Calu3 (cell line): Measurements from ENCODE around the gene SPPL3. TPM values are rescaled to one million over a fixed set of nuclear protein-coding genes. Genes with fewer than 3 reads are reported as not detected.

Experiments
- BruUV-seq: library from RNA; stranded (reverse); fragments of 400-500 nt; replicated peaks from 2 replicates; lab custom pipeline; 2021; lab: Mats Ljungman, UMichigan
- CTCF ChIA-PET: fragments of 300-600 bp; sonication (Branson Sonifier 250); formaldehyde crosslinking; loops from one replicate; lab custom pipeline; 2022; ENCODE audit warnings: antibody characterized with exemption; lab: Charles Lee
- DNase-seq: peaks from one replicate; pipeline ENCODE4 v3.0.0; 2022
- H3K27ac Mint-ChIP-seq: one replicate; pipeline ENCODE4 v1.8.0; 2022; ENCODE audit warnings: mixed read lengths; ENCODE audit not compliant: unreplicated experiment
- H3K27me3 Mint-ChIP-seq: one replicate; pipeline ENCODE4 v1.8.0; 2022; ENCODE audit warnings: mixed read lengths; ENCODE audit not compliant: unreplicated experiment
- H3K36me3 Mint-ChIP-seq: one replicate; pipeline ENCODE4 v1.8.0; 2022; ENCODE audit warnings: mild to moderate bottlenecking, moderate library complexity, mixed read lengths; ENCODE audit not compliant: insufficient read depth, unreplicated experiment
- H3K4me1 Mint-ChIP-seq: one replicate; pipeline ENCODE4 v1.8.0; 2022; ENCODE audit warnings: mild to moderate bottlenecking, low read depth, mixed read lengths; ENCODE audit not compliant: unreplicated experiment
- H3K4me3 Mint-ChIP-seq: one replicate; pipeline ENCODE4 v1.8.0; 2022; ENCODE audit warnings: mild to moderate bottlenecking, low read depth, moderate library complexity, mixed read lengths; ENCODE audit not compliant: unreplicated experiment
- H3K9me3 Mint-ChIP-seq: one replicate; pipeline ENCODE4 v1.8.0; 2022; ENCODE audit warnings: low read depth, mixed read lengths; ENCODE audit not compliant: unreplicated experiment
- intact Hi-C: fragments of 100-400 bp; cut with micrococcal nuclease; formaldehyde crosslinking; loops from one replicate; pipeline ENCODE4 v1.10.0; 2022; ENCODE audit not compliant: unreplicated experiment
- total RNA-seq: library from RNA; stranded (reverse); gene quantifications from 2 replicates; pipeline ENCODE4 v1.2.3, GENCODE V29; 2022
- TF ChIP-seq, protein P1 (sequence below): fragments of 200-600 bp; IDR thresholded peaks from one replicate; pipeline ENCODE4 v1.8.0; 2022; ENCODE audit warnings: antibody characterized with exemption; ENCODE audit not compliant: unreplicated experiment

The SPPL3 gene
- total RNA-seq, 1 experiment from 2014 or later = 61.0 TPM

DNA sequence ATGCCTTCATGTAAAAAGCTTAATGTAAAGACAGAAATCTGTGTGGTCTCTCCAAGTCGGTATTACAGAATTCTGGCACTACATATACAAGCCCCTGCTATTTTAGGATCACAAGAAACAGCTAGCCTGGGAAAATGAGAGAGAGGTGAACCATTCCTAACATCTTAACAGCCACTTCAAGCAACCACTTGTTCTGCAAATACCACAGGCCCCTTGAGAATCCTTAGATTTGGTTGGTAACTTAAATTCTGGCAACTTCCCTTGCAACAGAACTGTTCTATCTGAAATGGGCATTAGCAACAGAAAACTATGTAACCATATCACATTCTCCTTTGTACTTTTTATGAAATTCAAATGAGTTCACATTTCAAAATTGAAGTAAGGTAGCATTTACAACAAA, 68.5 kb downstream of the SPPL3 start:
- TF ChIP-seq, protein P1, sequence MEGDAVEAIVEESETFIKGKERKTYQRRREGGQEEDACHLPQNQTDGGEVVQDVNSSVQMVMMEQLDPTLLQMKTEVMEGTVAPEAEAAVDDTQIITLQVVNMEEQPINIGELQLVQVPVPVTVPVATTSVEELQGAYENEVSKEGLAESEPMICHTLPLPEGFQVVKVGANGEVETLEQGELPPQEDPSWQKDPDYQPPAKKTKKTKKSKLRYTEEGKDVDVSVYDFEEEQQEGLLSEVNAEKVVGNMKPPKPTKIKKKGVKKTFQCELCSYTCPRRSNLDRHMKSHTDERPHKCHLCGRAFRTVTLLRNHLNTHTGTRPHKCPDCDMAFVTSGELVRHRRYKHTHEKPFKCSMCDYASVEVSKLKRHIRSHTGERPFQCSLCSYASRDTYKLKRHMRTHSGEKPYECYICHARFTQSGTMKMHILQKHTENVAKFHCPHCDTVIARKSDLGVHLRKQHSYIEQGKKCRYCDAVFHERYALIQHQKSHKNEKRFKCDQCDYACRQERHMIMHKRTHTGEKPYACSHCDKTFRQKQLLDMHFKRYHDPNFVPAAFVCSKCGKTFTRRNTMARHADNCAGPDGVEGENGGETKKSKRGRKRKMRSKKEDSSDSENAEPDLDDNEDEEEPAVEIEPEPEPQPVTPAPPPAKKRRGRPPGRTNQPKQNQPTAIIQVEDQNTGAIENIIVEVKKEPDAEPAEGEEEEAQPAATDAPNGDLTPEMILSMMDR = no peak
- BruUV-seq = no TSS peak
- Mint-ChIP-seq H3K9me3 (no peaks in the 10 kb centered on the region), H3K4me1 (peaks cover 38% of the 10 kb centered on the region), H3K27ac (no peak overlapping the region), H3K36me3 (no peaks in the 10 kb centered on the region), H3K27me3 (no peaks in the 10 kb centered on the region), H3K4me3 (no peak overlapping the region)
- CTCF ChIA-PET = interaction anchor here (0.5 to 1.4 kb wide), 2 partner anchors 21 to 23 kb away, joined by 3 to 5 read pairs; no protein-coding TSS in a partner anchor
- intact Hi-C loops = no loop called here
- no peak for DNase-seq

DNA sequence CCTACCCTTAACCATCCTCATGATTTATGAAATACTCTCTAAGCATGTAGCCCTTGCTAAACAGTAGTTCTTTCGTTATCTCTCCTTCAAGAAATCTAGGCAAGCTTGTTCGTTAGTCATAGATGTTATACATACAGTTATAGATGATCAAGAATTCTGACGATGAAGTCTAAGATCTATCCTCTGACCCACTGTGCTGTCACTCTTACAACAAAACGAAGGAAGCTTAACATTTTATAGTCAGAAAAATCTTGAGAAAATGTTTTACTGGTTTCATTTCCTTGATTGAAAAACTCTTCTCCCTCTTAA, 68.9 kb downstream of the SPPL3 start:
- CTCF ChIA-PET = interaction anchor here (0.6 to 1.4 kb wide), 2 partner anchors 22 to 73 kb away, joined by 3 to 5 read pairs; no protein-coding TSS in a partner anchor
- TF ChIP-seq, protein P1 = no peak
- H3K4me3 Mint-ChIP-seq = no peak overlapping the region
- DNase-seq = no peak
- intact Hi-C loops = no loop called here
- H3K27ac Mint-ChIP-seq = no peak overlapping the region
- H3K27me3 Mint-ChIP-seq = no peaks in the 10 kb centered on the region
- no peaks in the 10 kb centered on the region for H3K9me3 Mint-ChIP-seq
- no peaks in the 10 kb centered on the region for H3K36me3 Mint-ChIP-seq
- peaks cover 38% of the 10 kb centered on the region for H3K4me1 Mint-ChIP-seq
- BruUV-seq = no TSS peak

DNA sequence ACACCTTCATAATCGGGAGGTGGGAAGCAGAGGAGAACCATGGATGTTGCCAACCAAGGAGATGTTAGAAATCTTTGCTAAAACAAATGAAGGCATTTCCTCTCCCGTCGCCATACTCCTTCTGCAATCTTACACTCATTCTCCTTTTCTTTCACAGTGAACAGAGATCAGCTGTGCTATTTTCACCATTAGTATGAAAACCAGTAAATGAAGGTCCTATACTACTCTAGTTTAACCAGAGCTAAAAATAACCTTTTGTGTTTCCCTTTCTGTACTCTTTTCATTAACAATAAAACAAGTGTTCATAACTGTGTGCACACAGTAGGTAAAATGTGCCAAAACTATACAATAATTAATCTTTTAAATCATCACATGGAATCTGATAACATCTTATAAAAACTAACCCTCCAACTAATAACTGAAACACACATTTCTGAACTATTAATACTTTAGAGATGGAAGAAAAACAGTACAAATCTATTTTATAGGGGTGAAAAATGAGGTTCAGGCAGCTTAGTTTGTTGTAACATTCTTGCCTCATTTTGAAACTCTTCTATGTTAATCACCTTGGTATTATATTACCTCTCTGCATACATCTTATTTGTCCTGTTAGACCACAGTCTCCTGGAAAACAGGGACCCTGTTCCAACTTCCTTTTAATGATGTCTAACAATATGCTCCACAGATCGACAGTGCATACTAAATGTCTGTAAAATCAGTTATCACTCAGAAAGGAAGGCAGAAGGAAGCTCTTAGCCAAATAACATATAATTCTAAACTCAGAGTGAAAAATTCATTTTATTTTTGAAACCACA, 69.5 kb downstream of the SPPL3 start:
- CTCF ChIA-PET = interaction anchor here (0.6 to 1.4 kb wide), 2 partner anchors 22 to 72 kb away, joined by 3 to 5 read pairs; no protein-coding TSS in a partner anchor
- Mint-ChIP-seq H3K36me3 (no peaks in the 10 kb centered on the region), H3K27me3 (no peaks in the 10 kb centered on the region), H3K27ac (no peak overlapping the region), H3K4me1 (peaks cover 38% of the 10 kb centered on the region), H3K9me3 (no peaks in the 10 kb centered on the region), H3K4me3 (no peak overlapping the region)
- BruUV-seq = no TSS peak
- TF ChIP-seq, protein P1 = no peak
- no peak for DNase-seq
- intact Hi-C loops = no loop called here

DNA sequence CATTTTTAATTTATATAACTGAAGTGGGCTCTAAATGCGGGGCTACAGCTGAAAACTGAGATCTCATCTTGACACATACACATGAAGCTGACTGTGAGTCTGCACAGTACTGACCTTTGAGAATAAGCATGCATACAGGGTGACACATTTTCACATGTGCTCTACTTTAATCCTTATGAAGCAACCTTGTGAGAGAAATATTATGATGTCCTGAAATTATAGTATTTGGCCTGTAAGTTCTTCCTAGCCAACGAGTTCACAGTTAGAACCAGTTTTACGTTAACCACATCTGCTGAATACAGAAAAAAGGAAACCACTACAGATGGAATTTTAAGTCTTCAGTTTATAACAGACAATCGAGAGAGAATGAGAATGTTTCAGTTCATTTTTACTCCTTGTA, 70.3 kb downstream of the SPPL3 start:
- peaks cover 38% of the 10 kb centered on the region for H3K4me1 Mint-ChIP-seq
- no peaks in the 10 kb centered on the region for H3K27me3 Mint-ChIP-seq
- no peak overlapping the region for H3K27ac Mint-ChIP-seq
- intact Hi-C loops = no loop called here
- no peak overlapping the region for H3K4me3 Mint-ChIP-seq
- CTCF ChIA-PET = no interaction called here
- no peak for DNase-seq
- no peaks in the 10 kb centered on the region for H3K36me3 Mint-ChIP-seq
- BruUV-seq = no TSS peak
- no peaks in the 10 kb centered on the region for H3K9me3 Mint-ChIP-seq
- TF ChIP-seq, protein P1 = no peak
